K562 (cell line): ENCODE results near the gene TMEM217. TPM values are rescaled to one million over a fixed set of nuclear protein-coding genes. Genes with fewer than 3 reads are reported as not detected.

ENCODE experiments used
- BCOR ChIP-seq: fragments of 450-650 bp; IDR thresholded peaks from 2 replicates; pipeline ENCODE4 v1.6.1; 2016
- ELK1 ChIP-seq: sonication (generic); formaldehyde crosslinking; IDR thresholded peaks from 2 replicates; pipeline ENCODE4 v1.8.1; 2022; ENCODE audit warnings: missing genetic modification reagents
- GABPB1 ChIP-seq: sonication (generic); formaldehyde crosslinking; IDR thresholded peaks from 2 replicates; pipeline ENCODE4 v1.8.0; 2022; ENCODE audit warnings: mild to moderate bottlenecking, missing genetic modification reagents
- ID3 ChIP-seq, 2 experiments: fragments of 250-450 bp in 1 of 2; fragments of 450-650 bp in 1 of 2; sonication (Bioruptor Pico) in 1 of 2; IDR thresholded peaks; 2 replicates each; pipeline versions ENCODE4 v1.6.1 to v1.8.0; 2016 to 2021; ENCODE audit warnings: mild to moderate bottlenecking in 2 of 2, moderate library complexity in 2 of 2, missing compliant biosample characterization in 1 of 2, missing genetic modification characterization in 1 of 2
- IFI16 ChIP-seq: fragments of 250-450 bp; sonication (Bioruptor Pico); IDR thresholded peaks from 2 replicates; pipeline ENCODE4 v2.1.2; 2022; ENCODE audit warnings: mild to moderate bottlenecking, inconsistent platforms
- JUNB ChIP-seq: fragments of 450-650 bp; formaldehyde crosslinking; conservative IDR thresholded peaks from 2 replicates; pipeline ENCODE4 v1.4.0; 2020; ENCODE audit warnings: mild to moderate bottlenecking
- MAFF ChIP-seq: IDR thresholded peaks from 2 replicates; pipeline ENCODE4 v1.6.1; 2012; ENCODE audit warnings: low read length, improper control_type of control experiment
- MCM5 ChIP-seq: fragments of 450-650 bp; IDR thresholded peaks from 2 replicates; pipeline ENCODE4 v1.6.1; 2016; ENCODE audit warnings: low read depth
- MED1 ChIP-seq: sonication (generic); formaldehyde crosslinking; IDR thresholded peaks from 2 replicates; pipeline ENCODE4 v1.8.1; 2023; ENCODE audit warnings: missing genetic modification reagents, borderline replicate concordance
- NR4A1 ChIP-seq, 2 experiments: fragments of 250-450 bp in 1 of 2; fragments of 450-650 bp in 1 of 2; sonication (Bioruptor Pico) in 1 of 2; IDR thresholded peaks; 2 replicates each; pipeline versions ENCODE4 v1.4.0 to v1.6.1; 2016 to 2020; ENCODE audit warnings: mild to moderate bottlenecking in 2 of 2, missing compliant biosample characterization in 1 of 2, missing genetic modification characterization in 1 of 2, moderate library complexity in 1 of 2
- PREB ChIP-seq: sonication (generic); formaldehyde crosslinking; IDR thresholded peaks from 2 replicates; pipeline ENCODE4 v1.8.1; 2023; ENCODE audit warnings: mild to moderate bottlenecking, missing genetic modification reagents
- PRPF4 ChIP-seq: fragments of 200-400 bp; formaldehyde crosslinking; IDR thresholded peaks from one replicate; pipeline ENCODE4 v1.6.1; 2017; ENCODE audit warnings: low read length, low read depth, mild to moderate bottlenecking; ENCODE audit not compliant: insufficient read depth, poor library complexity, severe bottlenecking
- RCOR1 ChIP-seq, 2 experiments: IDR thresholded peaks; 2 replicates each; pipeline ENCODE4 v1.6.1; 2012; ENCODE audit warnings: low read depth in 2 of 2, low read length in 2 of 2, borderline replicate concordance in 1 of 2, improper control_type of control experiment in 1 of 2
- SAFB ChIP-seq: fragments of 200-400 bp; formaldehyde crosslinking; IDR thresholded peaks from 2 replicates; pipeline ENCODE4 v1.6.1; 2017; ENCODE audit warnings: low read depth, low read length, borderline replicate concordance
- SPI1 ChIP-seq: IDR thresholded peaks from 2 replicates; pipeline ENCODE4 v1.6.1; 2011; ENCODE audit warnings: low read depth, low read length, control low read depth, borderline replicate concordance
- TARDBP ChIP-seq: fragments of 450-650 bp; IDR thresholded peaks from 2 replicates; pipeline ENCODE4 v1.6.1; 2016
- ZC3H8 ChIP-seq: fragments of 450-650 bp; IDR thresholded peaks from 2 replicates; pipeline ENCODE4 v1.6.1; 2017
- ZFX ChIP-seq: sonication (generic); formaldehyde crosslinking; IDR thresholded peaks from 2 replicates; pipeline ENCODE4 v1.8.0; 2022; ENCODE audit warnings: mild to moderate bottlenecking, missing genetic modification reagents, moderate library complexity
- ZHX1 ChIP-seq: fragments of 150-350 bp; conservative IDR thresholded peaks from 2 replicates; pipeline ENCODE4 v1.6.1; 2014; ENCODE audit warnings: low read length
- ZKSCAN8 ChIP-seq: fragments of 200-800 bp; sonication (Bioruptor generic); IDR thresholded peaks from 2 replicates; pipeline ENCODE4 v1.6.1; 2016; ENCODE audit warnings: missing genetic modification characterization, missing compliant biosample characterization
- ZNF232 ChIP-seq: sonication (generic); formaldehyde crosslinking; IDR thresholded peaks from 2 replicates; pipeline ENCODE4 v1.8.0; 2022; ENCODE audit warnings: mild to moderate bottlenecking, missing genetic modification reagents
- ZNF274 ChIP-seq: IDR thresholded peaks from 2 replicates; pipeline ENCODE4 v1.6.1; 2011; ENCODE audit warnings: low read depth, mild to moderate bottlenecking, low read length, moderate library complexity, borderline replicate concordance
- ZNF583 ChIP-seq: fragments of 250-450 bp; sonication (Bioruptor Pico); IDR thresholded peaks from 2 replicates; pipeline ENCODE4 v1.4.0; 2020
- ZNF830 ChIP-seq: fragments of 250-450 bp; sonication (Bioruptor Pico); IDR thresholded peaks from 2 replicates; pipeline ENCODE4 v1.5.0; 2021; ENCODE audit warnings: mild to moderate bottlenecking
- polyA plus RNA-seq, 8 experiments: library from polyadenylated mRNA; depleted of rRNA in 4 of 8; stranded (reverse) in 5 of 8; unstranded in 3 of 8; fragments of >200 nt; fragmentation: Nextera tagmentation in 2 of 8; fragmentation: Illumina TruSeq in 1 of 8; extraction: Ambion mirVana in 2 of 8; extraction: Trizol in 1 of 8; gene quantifications; 2 replicates each; pipeline versions ENCODE4 v1.2.1 to v1.2.3, GENCODE V29; 2011 to 2014; ENCODE audit warnings: inconsistent platforms in 1 of 8, missing spikeins in 1 of 8
- total RNA-seq, 7 experiments: library from RNA; depleted of rRNA in 6 of 7; stranded (reverse); fragments of >200 nt in 6 of 7; fragmentation: Illumina TruSeq in 2 of 7; extraction: Trizol in 2 of 7; gene quantifications; 2 replicates each; pipeline versions ENCODE4 v1.2.1 to v1.2.3, GENCODE V29; 2011 to 2021; ENCODE audit warnings: low replicate concordance in 1 of 7

Gene TMEM217
- total and polyA plus RNA-seq, 9 of the 15 experiments (the other 6 are each of a cell fraction or from before 2014, with no cell fraction given) = 1.3 to 8.0 (median 1.9) TPM

- TF ChIP-seq ZHX1 = no peak
- no peak for TF ChIP-seq SPI1
- peak; percentile 78 for TF ChIP-seq BCOR
- peak; percentile 87 for TF ChIP-seq ZFX
- TF ChIP-seq ZNF830 = no peak
- no peak for TF ChIP-seq NR4A1 (CRISPR knock-in tag; IDR thresholded peaks at IDR 0.05)
- TF ChIP-seq NR4A1 (tag; IDR thresholded peaks at IDR 0.05) = no peak
- no peak for TF ChIP-seq ZC3H8
- TF ChIP-seq MCM5 = no peak
- TF ChIP-seq ZNF583 (CRISPR knock-in tag) = no peak
- TF ChIP-seq PRPF4 = peak; percentile 81
- TF ChIP-seq ZKSCAN8 (CRISPR knock-in tag) = no peak
- TF ChIP-seq MAFF = no peak
- TF ChIP-seq ID3 (CRISPR knock-in tag; IDR thresholded peaks at IDR 0.05) = no peak
- no peak for TF ChIP-seq ID3 (tag; IDR thresholded peaks at IDR 0.05)
- no peak for TF ChIP-seq ELK1 (CRISPR knock-in tag)
- no peak for TF ChIP-seq TARDBP
- no peak for TF ChIP-seq JUNB (CRISPR knock-in tag)
- TF ChIP-seq RCOR1 (IDR thresholded peaks at IDR 0.05; ENCODE audit: borderline replicate concordance in 1 of 2, low read depth in 2 of 2, low read length in 2 of 2) = peak in 1 of 2 experiments; percentile 59; a peak in 1 of 4 replicates
- no peak for TF ChIP-seq ZNF274
- TF ChIP-seq PREB (CRISPR knock-in tag) = 0 out of 2 replicates have a peak, but pooled peaks have one; percentile 1
- peak; percentile 79 for TF ChIP-seq GABPB1
- TF ChIP-seq SAFB = no peak
- TF ChIP-seq MED1 (CRISPR knock-in tag) = no peak
- TF ChIP-seq IFI16 (CRISPR knock-in tag) = no peak
- 0 out of 2 replicates have a peak, but pooled peaks have one; percentile 35 for TF ChIP-seq ZNF232 (CRISPR knock-in tag)
Observed at GRCh38 chr6:37169496-37170272, 88.3 kb downstream of the TMEM217 start, which contains the start of gene PIM1 (continued).
